Caki2 (cell line): ENCODE measurements around the gene ZNF214. TPM values are rescaled to one million over a fixed set of nuclear protein-coding genes. Genes with fewer than 3 reads are reported as not detected.
A peak's percentile ranks its signal among the peaks of the same experiment; 100 is the strongest.
"Not testable (repeated sequence)": the region's sequence is repeated elsewhere in the genome, so short reads cannot be mapped to it uniquely, and the experiment has no call there.

Source experiments
- DNase-seq: peaks from one replicate; pipeline ENCODE4 v3.0.0-alpha.2; 2015; ENCODE audit warnings: low read depth
- in situ Hi-C: cut with HindIII; loops from 2 replicates; pipeline ENCODE4 v1.10.0; 2016; ENCODE audit warnings: low sequenced_read_pairs, low pct_unique_long_range_greater_than_20kb, mixed read lengths
- total RNA-seq: library from RNA; depleted of rRNA; stranded (reverse); fragments of >200 nt; shearing (Covaris generic); gene quantifications from 2 replicates; pipeline ENCODE4 v1.2.3, GENCODE V29; 2014; ENCODE audit warnings: low replicate concordance; rRNA removed

Gene ZNF214
- total RNA-seq, 1 experiment from 2014 or later, result 2.0 TPM

DNA sequence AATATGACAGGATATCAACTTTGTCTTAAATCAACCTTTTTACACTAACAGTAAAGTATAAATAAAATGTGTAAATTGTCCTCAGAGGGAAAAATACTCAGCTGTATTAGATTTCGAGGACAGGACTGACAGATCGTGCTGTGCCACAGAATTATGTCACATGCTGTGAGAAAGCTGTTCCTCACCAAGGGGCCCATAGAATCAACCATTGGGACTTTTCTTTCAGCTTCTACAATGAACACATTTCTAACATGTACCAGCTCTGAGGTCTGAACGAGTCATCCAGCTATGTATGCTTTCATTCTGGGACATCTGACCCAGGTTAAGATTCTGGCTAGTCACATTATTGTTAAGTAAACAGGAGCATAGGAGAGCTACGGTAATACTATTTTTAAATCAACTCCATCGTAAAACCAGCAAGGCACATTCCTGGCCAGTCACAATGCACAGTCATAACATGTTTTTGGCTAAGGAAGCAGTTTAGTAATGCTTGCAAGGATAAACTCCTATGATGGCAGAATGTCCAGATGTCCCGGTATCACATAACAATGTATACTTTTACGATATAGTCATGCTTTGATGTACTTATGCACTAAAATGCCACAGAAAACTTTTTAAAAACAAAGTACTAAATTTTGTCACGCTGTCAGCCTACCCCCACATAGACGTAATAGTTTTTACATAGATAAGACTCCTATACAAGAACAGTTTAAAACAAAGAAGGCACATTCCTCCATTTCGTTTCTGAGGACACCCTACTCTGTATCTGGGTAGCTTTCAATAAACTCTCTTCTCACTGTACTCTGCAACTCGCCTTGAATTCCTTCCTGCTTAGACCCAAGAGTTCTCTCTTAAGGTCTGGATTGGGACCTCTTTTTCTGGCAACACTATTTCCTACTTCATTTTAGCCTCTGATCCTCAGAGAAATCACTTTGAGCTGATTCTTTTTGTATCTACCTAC is 27.4 kb downstream of the ZNF214 start:
- in situ Hi-C loops, result no loop called here
- DNase-seq, result peak; percentile 4

DNA sequence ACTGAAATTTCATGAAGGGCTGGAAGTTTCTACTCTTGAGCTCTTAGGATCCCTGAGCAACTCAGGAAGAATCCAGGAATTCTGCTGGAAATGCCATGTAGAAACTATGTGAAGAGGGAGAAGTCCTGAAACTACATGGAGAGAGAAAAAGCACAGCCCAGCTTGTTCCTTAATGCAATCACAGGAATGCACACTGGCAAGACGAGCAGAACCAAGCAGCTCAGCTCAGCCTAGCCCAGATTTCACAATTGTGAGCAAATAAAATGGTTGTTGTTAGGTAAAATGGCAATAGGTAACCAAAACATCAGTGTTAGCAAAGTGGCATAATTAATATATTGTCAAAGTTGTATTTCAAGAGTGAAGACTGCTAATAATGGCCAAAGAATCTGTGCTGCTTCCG is 28.1 kb downstream of the ZNF214 start:
- DNase-seq, result no peak
- in situ Hi-C loops, result no loop called here

DNA sequence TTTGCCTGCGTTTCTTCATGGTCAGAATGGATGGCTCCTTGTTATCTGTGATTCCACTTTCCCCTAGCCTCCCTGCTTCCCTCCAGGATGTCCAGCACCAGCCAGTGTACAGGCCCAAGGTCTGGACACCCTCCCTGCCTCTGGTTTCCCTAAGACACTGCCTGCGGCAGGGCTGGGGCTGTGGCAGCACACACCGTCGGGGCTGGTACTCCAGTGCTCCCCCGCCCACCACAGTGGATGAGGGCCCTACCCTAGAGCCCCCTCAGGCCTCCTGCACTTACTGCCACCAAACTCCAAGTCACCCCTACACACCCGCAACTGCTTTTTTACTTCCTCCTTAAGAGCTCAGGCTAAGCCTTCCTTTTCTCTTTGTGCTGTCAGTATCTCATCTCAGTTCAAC is 28.9 kb downstream of the ZNF214 start:
- in situ Hi-C loops, result no loop called here
- DNase-seq, result no peak

DNA sequence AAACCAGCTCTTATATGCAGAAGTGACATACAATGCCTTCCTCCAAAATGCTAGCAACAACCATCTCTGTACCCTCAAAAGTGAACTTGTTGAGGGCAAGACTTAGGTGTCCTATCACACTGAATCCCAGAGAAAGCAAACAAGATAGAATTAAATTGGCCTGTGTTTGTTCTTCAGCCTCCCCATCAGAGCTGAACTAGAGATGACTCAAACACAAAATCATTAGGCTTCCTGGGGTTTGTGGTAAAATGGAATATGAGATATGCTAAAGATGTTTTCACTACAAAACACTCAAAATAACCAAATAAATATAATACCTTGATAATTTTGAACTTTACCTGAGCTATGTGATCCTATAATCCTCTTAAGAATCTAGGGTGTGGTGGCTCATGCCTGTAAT is 31.6 kb downstream of the ZNF214 start:
- no peak for DNase-seq
- in situ Hi-C loops, result no loop called here

DNA sequence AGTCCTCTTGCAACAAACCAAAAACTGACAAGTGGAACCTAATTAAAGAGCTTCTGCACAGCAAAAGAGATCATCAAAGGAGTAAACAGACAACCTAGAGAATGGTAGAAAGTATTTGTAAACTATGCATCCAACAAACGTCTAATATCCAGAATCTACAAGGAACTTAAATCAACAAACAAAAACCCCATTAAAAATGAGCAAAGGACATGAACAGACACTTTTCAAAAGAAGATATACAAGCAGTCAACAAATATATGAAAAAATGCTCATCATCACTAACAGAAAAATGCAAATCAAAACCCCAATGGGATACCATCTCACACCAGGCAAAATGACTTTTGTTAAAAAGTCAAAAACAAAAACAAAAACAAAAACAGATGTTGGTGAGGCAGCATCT is 33.7 kb downstream of the ZNF214 start:
- in situ Hi-C loops, result no loop called here
- DNase-seq, result no peak

DNA sequence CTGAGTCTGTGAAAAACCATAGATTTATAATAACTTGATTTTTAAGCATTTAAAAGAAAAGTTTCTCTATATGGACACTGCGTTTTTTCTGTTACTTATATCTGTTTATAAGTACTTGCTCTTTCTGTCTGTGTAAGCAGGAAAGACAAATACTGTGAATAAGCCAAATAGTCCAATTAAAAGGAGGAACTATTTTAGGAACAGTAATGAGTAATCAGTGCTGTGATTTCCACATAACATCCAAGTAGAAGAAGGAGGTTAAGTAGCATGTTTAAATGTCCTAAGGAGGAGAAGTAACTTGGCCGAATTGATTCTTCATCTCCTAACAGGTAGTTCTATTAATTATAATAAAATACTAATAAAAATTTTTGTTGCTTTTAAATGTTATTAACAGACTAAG is 40.8 kb downstream of the ZNF214 start:
- no peak for DNase-seq
- in situ Hi-C loops, result no loop called here

DNA sequence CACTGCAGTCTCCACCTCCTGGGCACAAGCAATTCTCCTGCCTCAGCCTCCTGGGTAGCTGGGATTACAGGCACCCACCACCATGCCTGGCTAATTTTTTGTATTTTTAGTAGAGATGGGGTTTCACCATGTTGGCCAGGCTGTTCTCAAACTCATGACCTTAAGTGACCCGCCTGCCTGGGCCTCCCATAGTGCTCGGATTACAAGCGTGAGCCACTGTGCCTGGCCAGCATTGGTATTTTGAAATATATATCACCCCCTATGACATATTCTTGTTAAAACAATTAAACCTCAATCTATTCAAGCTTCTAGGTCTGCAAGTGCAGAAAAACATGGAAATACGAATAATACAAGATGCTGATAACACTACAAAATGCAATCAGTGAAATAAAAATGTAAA is 50.3 kb downstream of the ZNF214 start:
- in situ Hi-C loops, DNase-seq: not testable (repeated sequence)

DNA sequence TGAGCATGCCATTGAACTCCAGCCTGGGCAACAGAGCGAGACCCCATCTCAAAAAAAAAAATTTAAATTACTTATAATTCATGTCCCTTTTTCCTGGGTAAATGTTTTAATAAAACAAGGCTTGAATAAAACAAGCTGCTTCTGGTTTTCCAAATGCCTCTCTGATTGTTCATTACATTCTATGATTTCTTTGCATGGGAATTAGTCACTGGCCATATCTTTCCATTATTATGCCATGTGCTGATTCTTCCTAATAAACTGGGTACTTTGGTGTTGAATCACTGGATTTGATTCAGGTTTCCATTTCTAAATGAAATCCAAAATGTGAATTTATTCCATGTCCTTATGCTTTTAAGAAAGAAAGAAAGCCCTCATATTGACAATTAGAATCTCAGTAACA is 51.3 kb downstream of the ZNF214 start:
- no peak for DNase-seq
- in situ Hi-C loops, result no loop called here

DNA sequence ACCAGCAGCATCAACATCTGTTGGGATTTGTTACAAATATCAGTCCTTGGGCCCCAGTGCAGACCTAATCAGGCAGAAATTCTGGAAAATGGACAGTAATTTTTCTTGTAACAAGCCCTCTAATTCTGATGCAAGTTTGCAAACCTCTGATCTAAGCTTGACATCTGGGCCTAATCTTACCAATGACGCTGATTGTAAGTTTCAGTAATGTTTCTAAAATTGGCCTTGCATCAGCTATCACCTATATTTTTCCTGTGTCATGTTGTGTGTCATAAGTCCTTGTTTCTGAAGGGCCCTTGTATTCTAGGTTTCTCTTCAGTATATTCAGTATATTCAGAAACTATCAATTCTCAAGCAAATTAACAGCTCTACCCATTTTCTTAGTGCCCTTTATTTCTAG is 57.5 kb downstream of the ZNF214 start:
- in situ Hi-C loops, result no loop called here
- no peak for DNase-seq

DNA sequence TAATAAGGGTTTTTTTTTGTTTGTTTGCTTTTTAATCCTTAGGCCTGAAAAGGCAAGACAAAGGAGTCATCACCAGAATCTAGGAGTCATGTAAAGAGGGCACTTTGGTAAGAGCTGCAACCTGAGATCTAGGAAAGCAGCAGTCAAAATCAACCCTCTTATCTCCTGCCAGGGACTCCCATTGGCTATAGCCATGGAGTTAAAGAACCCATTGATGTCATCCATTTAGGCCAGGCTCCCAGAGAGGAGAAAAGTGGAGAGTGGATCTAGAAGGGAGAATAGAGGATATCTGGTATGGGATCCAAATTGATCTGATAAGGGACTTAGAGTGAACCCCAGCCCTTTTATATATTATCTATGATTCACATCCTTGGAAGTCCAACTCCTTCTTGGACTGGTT is 58.0 kb downstream of the ZNF214 start:
- in situ Hi-C loops, result no loop called here
- DNase-seq, result no peak

DNA sequence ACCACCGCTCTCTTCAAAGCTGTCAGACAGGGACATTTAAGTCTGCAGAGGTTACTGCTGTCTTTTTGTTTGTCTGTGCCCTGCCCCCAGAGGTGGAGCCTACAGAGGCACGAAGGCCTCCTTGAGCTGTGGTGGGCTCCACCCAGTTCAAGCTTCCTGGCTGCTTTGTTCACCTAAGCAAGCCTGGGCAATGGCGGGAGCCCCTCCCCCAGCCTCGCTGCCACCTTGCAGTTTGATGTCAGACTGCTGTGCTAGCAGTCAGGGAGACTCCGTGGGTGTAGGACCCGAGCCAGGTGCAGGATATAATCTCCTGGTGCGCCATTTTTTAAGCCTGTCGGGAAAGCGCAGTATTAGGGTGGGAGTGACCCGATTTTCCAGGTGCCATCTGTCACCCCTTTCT is 65.9 kb downstream of the ZNF214 start:
- DNase-seq, in situ Hi-C loops: not testable (repeated sequence)

Other genes with a start within 250 kb of the ZNF214 start
- not detected in 2 replicates for gene OR2AG2, start 248.4 kb downstream of the ZNF214 start, total RNA-seq
- not detected in 2 replicates for gene OR2AG1, start 237.3 kb downstream of the ZNF214 start, total RNA-seq
- not detected in 2 replicates for gene OR6A2, start 220.7 kb downstream of the ZNF214 start, total RNA-seq
- not detected in 2 replicates for gene OR10A5, start 174.7 kb downstream of the ZNF214 start, total RNA-seq
- not detected in 2 replicates for gene OR10A2, start 157.3 kb downstream of the ZNF214 start, total RNA-seq
- not detected in 2 replicates for gene OR10A4, start 143.7 kb downstream of the ZNF214 start, total RNA-seq
- not detected in 2 replicates for gene OR2D2, start 127.8 kb downstream of the ZNF214 start, total RNA-seq
- not detected in 2 replicates for gene OR2D3, start 99.3 kb downstream of the ZNF214 start, total RNA-seq
- gene ZNF215, start 93.9 kb downstream of the ZNF214 start, total RNA-seq, result 1.5 and 6.3 TPM in 2 replicates
- gene NLRP14, start 133 bp upstream of the ZNF214 start, total RNA-seq, result not detected in 2 replicates
- gene RBMXL2, start 68.7 kb upstream of the ZNF214 start, total RNA-seq, result not detected in 2 replicates
- gene SYT9, start 231.6 kb upstream of the ZNF214 start, total RNA-seq, result not detected in 2 replicates